Naive thymus-derived CD4-positive, alpha-beta T cell (primary cell): ENCODE results near the gene SLC26A1. TPM values are rescaled to one million over a fixed set of nuclear protein-coding genes. Genes with fewer than 3 reads are reported as not detected.

Experiments used
- ATAC-seq: fragments of 150-1000 bp; cut with Tn5 transposase; 2 replicates; pipeline ENCODE4 v1.10.0; 2021; ENCODE audit warnings: mild to moderate bottlenecking, moderate library complexity
- CTCF ChIA-PET: fragments of 350-600 bp; sonication (Branson Sonifier 250); formaldehyde crosslinking; loops from one replicate; lab custom pipeline; 2021; ENCODE audit warnings: antibody characterized with exemption; lab: Charles Lee
- POLR2A ChIA-PET: fragments of 350-600 bp; sonication (Branson Sonifier 250); formaldehyde crosslinking; loops from one replicate; lab custom pipeline; 2021; ENCODE audit warnings: antibody characterized with exemption, inconsistent platforms; lab: Charles Lee
- DNase-seq, 9 donors: peaks; one replicate each; pipeline versions ENCODE4 v3.0.0 to v3.0.0-alpha.2; 2020 to 2022; ENCODE audit warnings: mixed read lengths in 1 of 9
- H3K27ac ChIP-seq: one replicate; pipeline ENCODE4 v1.7.0; 2013; ENCODE audit warnings: mild to moderate bottlenecking, low read depth, low read length, moderate library complexity
- H3K27me3 ChIP-seq, 2 donors: one replicate each; pipeline ENCODE4 v1.7.0; 2013; ENCODE audit warnings: low read length in 2 of 2, mild to moderate bottlenecking in 2 of 2, moderate library complexity in 2 of 2; ENCODE audit not compliant: control insufficient read depth in 2 of 2, insufficient read depth in 2 of 2
- H3K36me3 ChIP-seq, 3 experiments: 1 replicate in 2 of 3; 2 replicates in 1 of 3; pipeline ENCODE4 v1.7.0; 2013; ENCODE audit warnings: low read length in 3 of 3, mild to moderate bottlenecking in 3 of 3, moderate library complexity in 1 of 3; ENCODE audit not compliant: insufficient read depth in 3 of 3, control insufficient read depth in 2 of 3
- H3K4me1 ChIP-seq, 2 donors: one replicate each; pipeline ENCODE4 v1.7.0; 2013; ENCODE audit warnings: low read length in 2 of 2, mild to moderate bottlenecking in 2 of 2, moderate library complexity in 1 of 2; ENCODE audit not compliant: control insufficient read depth in 2 of 2, insufficient read depth in 2 of 2
- H3K4me3 ChIP-seq: 2 replicates; pipeline ENCODE4 v1.7.0; 2013; ENCODE audit warnings: mild to moderate bottlenecking, low read length
- H3K9me3 ChIP-seq, 3 experiments: 1 replicate in 2 of 3; 2 replicates in 1 of 3; pipeline ENCODE4 v1.7.0; 2013; ENCODE audit warnings: low read length in 3 of 3; ENCODE audit not compliant: control insufficient read depth in 2 of 3
- H3K27ac Mint-ChIP-seq, 9 donors: one replicate each; pipeline ENCODE4 v1.8.0; 2020 to 2022; ENCODE audit warnings: mixed read lengths in 9 of 9, mild to moderate bottlenecking in 8 of 9, moderate library complexity in 5 of 9, inconsistent platforms in 2 of 9
- H3K27me3 Mint-ChIP-seq, 5 donors: one replicate each; pipeline ENCODE4 v1.8.0; 2021 to 2022; ENCODE audit warnings: mixed read lengths in 5 of 5, mild to moderate bottlenecking in 1 of 5
- H3K36me3 Mint-ChIP-seq, 5 donors: one replicate each; pipeline ENCODE4 v1.8.0; 2020 to 2022; ENCODE audit warnings: mixed read lengths in 5 of 5, mild to moderate bottlenecking in 3 of 5, inconsistent platforms in 1 of 5
- H3K4me1 Mint-ChIP-seq, 7 donors: one replicate each; pipeline ENCODE4 v1.8.0; 2020 to 2022; ENCODE audit warnings: mixed read lengths in 7 of 7, mild to moderate bottlenecking in 3 of 7, inconsistent platforms in 1 of 7
- H3K4me3 Mint-ChIP-seq, 10 donors: one replicate each; pipeline ENCODE4 v1.8.0; 2020 to 2022; ENCODE audit warnings: mild to moderate bottlenecking in 10 of 10, mixed read lengths in 10 of 10, moderate library complexity in 6 of 10, inconsistent platforms in 2 of 10
- H3K9me3 Mint-ChIP-seq, 11 donors: one replicate each; pipeline ENCODE4 v1.8.0; 2020 to 2022; ENCODE audit warnings: mixed read lengths in 11 of 11, mild to moderate bottlenecking in 4 of 11, inconsistent platforms in 1 of 11, moderate library complexity in 1 of 11
- intact Hi-C, 2 donors: fragments of 100-400 bp; cut with micrococcal nuclease; formaldehyde crosslinking; loops; one replicate each; pipeline ENCODE4 v1.15.1; 2023
- polyA plus RNA-seq, 2 donors: library from polyadenylated mRNA; unstranded; fragments of 300-500 nt; fragmentation: Illumina TruSeq; gene quantifications; one replicate each; pipeline ENCODE4 v1.2.3, GENCODE V29; 2021
- total RNA-seq, 6 experiments: library from RNA in 5 of 6; stranded (reverse) in 5 of 6; gene quantifications; 1 replicate in 5 of 6; 2 replicates in 1 of 6; pipeline ENCODE4 v1.2.3 and lab custom pipeline; 2021 to 2026

The SLC26A1 gene
- total and polyA plus RNA-seq, 7 experiments from 2014 or later = 0.16 to 2.3 (median 1.1) TPM; not detected in 2

- Mint-ChIP-seq H3K9me3 (peaks cover 0 to 2% (median 0%) of the 10 kb centered on the region in 11 donors), H3K36me3 (peaks cover 0 to 27% (median 3%) of the 10 kb centered on the region in 5 donors), H3K27ac (no peak overlapping the region), H3K27me3 (no peaks in the 10 kb centered on the region), H3K4me1 (no peaks in the 10 kb centered on the region), H3K4me3 (no peak overlapping the region)
- peaks cover 0 to 39% (median 0%) of the 10 kb centered on the region in 3 experiments for H3K36me3 ChIP-seq
- no peaks in the 10 kb centered on the region for H3K27me3 ChIP-seq
- CTCF ChIA-PET = no interaction called here
- no peaks in the 10 kb centered on the region for H3K4me1 ChIP-seq
- H3K27ac ChIP-seq = no peak overlapping the region
- H3K4me3 ChIP-seq = no peak overlapping the region
- no peak for DNase-seq
- POLR2A ChIA-PET = no interaction called here
- ATAC-seq = no peak
- no peaks in the 10 kb centered on the region for H3K9me3 ChIP-seq
- intact Hi-C loops = no loop called here
Measured at GRCh38 chr4:953574-953915, 39.7 kb downstream of the SLC26A1 start.

- CTCF ChIA-PET = no interaction called here
- peaks cover 0 to under 1% (median 0%) of the 10 kb centered on the region in 7 donors for H3K4me1 Mint-ChIP-seq
- Histone ChIP-seq H3K4me1 (no peaks in the 10 kb centered on the region), H3K9me3 (no peaks in the 10 kb centered on the region), H3K27ac (no peak overlapping the region), H3K27me3 (no peaks in the 10 kb centered on the region), H3K36me3 (peaks cover 0 to 34% (median 0%) of the 10 kb centered on the region in 3 experiments), H3K4me3 (no peak overlapping the region)
- DNase-seq (no peak), ATAC-seq (no peak)
- no peaks in the 10 kb centered on the region for H3K27me3 Mint-ChIP-seq
- H3K9me3 Mint-ChIP-seq = peaks cover 0 to 2% (median 0%) of the 10 kb centered on the region in 11 donors
- POLR2A ChIA-PET = no interaction called here
- no peak overlapping the region for H3K4me3 Mint-ChIP-seq
- intact Hi-C loops = no loop called here
- peaks cover 0 to 25% (median 3%) of the 10 kb centered on the region in 5 donors for H3K36me3 Mint-ChIP-seq
- H3K27ac Mint-ChIP-seq = no peak overlapping the region
Measured at GRCh38 chr4:952881-953573, 40.2 kb downstream of the SLC26A1 start.

- ChIA-PET CTCF (no interaction called here), POLR2A (no interaction called here)
- Mint-ChIP-seq H3K9me3 (peaks cover 0 to 2% (median 0%) of the 10 kb centered on the region in 11 donors), H3K4me3 (no peak overlapping the region), H3K27ac (peak overlapping the region in 1 of 9 donors; percentile 58), H3K36me3 (peaks cover 0 to 25% (median 3%) of the 10 kb centered on the region in 5 donors), H3K4me1 (peaks cover 0 to 2% (median 0%) of the 10 kb centered on the region in 7 donors), H3K27me3 (no peaks in the 10 kb centered on the region)
- intact Hi-C loops = no loop called here
- H3K27me3 ChIP-seq = no peaks in the 10 kb centered on the region
- DNase-seq = no peak
- H3K4me1 ChIP-seq = no peaks in the 10 kb centered on the region
- peaks cover 0 to 24% (median 0%) of the 10 kb centered on the region in 3 experiments for H3K36me3 ChIP-seq
- no peak overlapping the region for H3K4me3 ChIP-seq
- H3K9me3 ChIP-seq = no peaks in the 10 kb centered on the region
- peak; percentile 25 for ATAC-seq
- H3K27ac ChIP-seq = no peak overlapping the region
Measured at GRCh38 chr4:951594-952468, 41.4 kb downstream of the SLC26A1 start.

GRCh38 chr4:951186-951585 is 42.0 kb downstream of the SLC26A1 start:
- Mint-ChIP-seq H3K4me1 (peaks cover 0 to 4% (median 0%) of the 10 kb centered on the region in 7 donors), H3K27me3 (no peaks in the 10 kb centered on the region), H3K36me3 (peaks cover 0 to 21% (median 3%) of the 10 kb centered on the region in 5 donors), H3K4me3 (no peak overlapping the region), H3K9me3 (peaks cover 0 to 2% (median 0%) of the 10 kb centered on the region in 11 donors), H3K27ac (no peak overlapping the region)
- intact Hi-C loops = no loop called here
- ChIA-PET CTCF (no interaction called here), POLR2A (no interaction called here)
- DNase-seq (no peak), ATAC-seq (no peak)
- H3K9me3 ChIP-seq = no peaks in the 10 kb centered on the region
- no peaks in the 10 kb centered on the region for H3K4me1 ChIP-seq
- H3K36me3 ChIP-seq = peaks cover 0 to 24% (median 0%) of the 10 kb centered on the region in 3 experiments
- H3K27me3 ChIP-seq = no peaks in the 10 kb centered on the region
- H3K4me3 ChIP-seq = no peak overlapping the region
- H3K27ac ChIP-seq = no peak overlapping the region

- peaks cover 0 to 11% (median 5%) of the 10 kb centered on the region in 7 donors for H3K4me1 Mint-ChIP-seq
- no peaks in the 10 kb centered on the region for H3K4me1 ChIP-seq
- CTCF ChIA-PET = no interaction called here
- no peak overlapping the region for H3K27ac ChIP-seq
- H3K27me3 Mint-ChIP-seq = no peaks in the 10 kb centered on the region
- intact Hi-C loops = no loop called here
- peaks cover 0 to 2% (median 0%) of the 10 kb centered on the region in 11 donors for H3K9me3 Mint-ChIP-seq
- ATAC-seq = no peak
- H3K36me3 ChIP-seq = peaks cover 0 to 19% (median 0%) of the 10 kb centered on the region in 3 experiments
- POLR2A ChIA-PET = no interaction called here
- H3K4me3 Mint-ChIP-seq = no peak overlapping the region
- H3K4me3 ChIP-seq = no peak overlapping the region
- H3K27me3 ChIP-seq = no peaks in the 10 kb centered on the region
- peaks cover 0 to 24% (median 3%) of the 10 kb centered on the region in 5 donors for H3K36me3 Mint-ChIP-seq
- no peaks in the 10 kb centered on the region for H3K9me3 ChIP-seq
- no peak overlapping the region for H3K27ac Mint-ChIP-seq
- no peak for DNase-seq
Measured at GRCh38 chr4:950136-951020, 42.8 kb downstream of the SLC26A1 start.

- ChIA-PET POLR2A (interaction anchor here (1.5 kb wide), 1 partner anchor 17 kb away, joined by 5 read pairs; the partner anchor contains the start of genes GAK and TMEM175), CTCF (no interaction called here)
- Histone ChIP-seq H3K4me3 (no peak overlapping the region), H3K27ac (no peak overlapping the region), H3K36me3 (peaks cover 0 to 17% (median 0%) of the 10 kb centered on the region in 3 experiments), H3K9me3 (no peaks in the 10 kb centered on the region), H3K4me1 (no peaks in the 10 kb centered on the region), H3K27me3 (no peaks in the 10 kb centered on the region)
- no peak for ATAC-seq
- Mint-ChIP-seq H3K36me3 (peaks cover 0 to 22% (median 3%) of the 10 kb centered on the region in 5 donors), H3K9me3 (peaks cover 0 to 4% (median 0%) of the 10 kb centered on the region in 11 donors), H3K4me1 (peaks cover 0 to 14% (median 7%) of the 10 kb centered on the region in 7 donors), H3K27ac (no peak overlapping the region), H3K4me3 (no peak overlapping the region), H3K27me3 (no peaks in the 10 kb centered on the region)
- intact Hi-C loops = no loop called here
- no peak for DNase-seq
Measured at GRCh38 chr4:949656-950055, 43.5 kb downstream of the SLC26A1 start.
